Sigmoid colon (tissue), 7 donors: ENCODE measurements around the gene ADAMTS7. TPM values are rescaled to one million over a fixed set of nuclear protein-coding genes. Genes with fewer than 3 reads are reported as not detected.
A peak's percentile ranks its signal among the peaks of the same experiment; 100 is the strongest.
"Not testable (repeated sequence)": the region's sequence is repeated elsewhere in the genome, so short reads cannot be mapped to it uniquely, and the experiment has no call there.

ENCODE experiments used
- DNase-seq: peaks from one replicate; pipeline ENCODE4 v3.0.0-alpha.2; 2019
- H3K27ac ChIP-seq, 4 donors: fragments of 200-600 bp; sonication (generic); one replicate each; pipeline ENCODE4 v1.5.1; 2016 to 2019; ENCODE audit warnings: mild to moderate bottlenecking in 1 of 4
- H3K27me3 ChIP-seq, 3 donors: fragments of 200-600 bp; sonication (generic); one replicate each; pipeline ENCODE4 v1.5.1; 2019; ENCODE audit warnings: mild to moderate bottlenecking in 1 of 3
- H3K36me3 ChIP-seq, 4 donors: fragments of 200-600 bp; sonication (generic); one replicate each; pipeline ENCODE4 v1.5.1; 2016 to 2019
- H3K4me1 ChIP-seq, 4 donors: fragments of 200-600 bp; sonication (generic); one replicate each; pipeline ENCODE4 v1.5.1; 2017 to 2019
- H3K4me3 ChIP-seq, 4 donors: fragments of 200-600 bp; sonication (generic); one replicate each; pipeline ENCODE4 v1.5.1; 2017 to 2019; ENCODE audit warnings: mild to moderate bottlenecking in 2 of 4, moderate library complexity in 1 of 4
- H3K9me3 ChIP-seq, 4 donors: fragments of 200-600 bp in 3 of 4; sonication (generic) in 3 of 4; one replicate each; pipeline versions ENCODE4 v1.5.1 to v1.6.1; 2013 to 2019
- EP300 ChIP-seq, 4 donors: sonication (generic); formaldehyde crosslinking; IDR thresholded peaks; one replicate each; pipeline ENCODE4 v1.6.1; 2017; ENCODE audit warnings: antibody characterized with exemption in 4 of 4
- POLR2A ChIP-seq, 2 donors: fragments of 450-650 bp; IDR thresholded peaks; one replicate each; pipeline ENCODE4 v1.6.1; 2016; ENCODE audit warnings: antibody characterized with exemption in 2 of 2, mild to moderate bottlenecking in 2 of 2, moderate library complexity in 2 of 2
- POLR2AphosphoS5 ChIP-seq, 4 donors: sonication (generic); formaldehyde crosslinking; IDR thresholded peaks; one replicate each; pipeline ENCODE4 v1.6.1; 2017; ENCODE audit warnings: antibody characterized with exemption in 4 of 4
- WGBS, 2 donors: extraction: QIAGEN DNeasy Blood & Tissue Kit; methylation state at CpG; one replicate each; pipeline ENCODE4 v1.1.7; 2013; 5-methylcytosine and 5-hydroxymethylcytosine counted together
- intact Hi-C: fragments of 100-400 bp; cut with DNase I; formaldehyde crosslinking; loops from one replicate; pipeline ENCODE4 v1.15.1; 2023
- polyA plus RNA-seq, 3 donors: library from polyadenylated mRNA; stranded (reverse); fragments of 200-250 nt; gene quantifications; one replicate each; pipeline ENCODE4 v1.2.3, GENCODE V29; 2013
- total RNA-seq, 4 donors: library from RNA; depleted of rRNA; stranded (reverse); fragments of >200 nt; gene quantifications; one replicate each; pipeline ENCODE4 v1.1.0, GENCODE V29; 2016
- TF ChIP-seq, protein P1 (sequence below), 4 experiments: fragments of 450-650 bp in 3 of 4; fragments of 200-600 bp in 1 of 4; IDR thresholded peaks; one replicate each; pipeline ENCODE4 v1.5.1; 2016 to 2019; ENCODE audit warnings: antibody characterized with exemption in 4 of 4, mild to moderate bottlenecking in 3 of 4, moderate library complexity in 2 of 4
- donor health status: healthy with polysubstance abuse.
- donor health status: Bipolar disorder and iron deficiency.
- donor health status: healthy.

Gene ADAMTS7
- total and polyA plus RNA-seq, 7 donors: 0.23 to 8.3 (median 1.8) TPM; not detected in 1

DNA sequence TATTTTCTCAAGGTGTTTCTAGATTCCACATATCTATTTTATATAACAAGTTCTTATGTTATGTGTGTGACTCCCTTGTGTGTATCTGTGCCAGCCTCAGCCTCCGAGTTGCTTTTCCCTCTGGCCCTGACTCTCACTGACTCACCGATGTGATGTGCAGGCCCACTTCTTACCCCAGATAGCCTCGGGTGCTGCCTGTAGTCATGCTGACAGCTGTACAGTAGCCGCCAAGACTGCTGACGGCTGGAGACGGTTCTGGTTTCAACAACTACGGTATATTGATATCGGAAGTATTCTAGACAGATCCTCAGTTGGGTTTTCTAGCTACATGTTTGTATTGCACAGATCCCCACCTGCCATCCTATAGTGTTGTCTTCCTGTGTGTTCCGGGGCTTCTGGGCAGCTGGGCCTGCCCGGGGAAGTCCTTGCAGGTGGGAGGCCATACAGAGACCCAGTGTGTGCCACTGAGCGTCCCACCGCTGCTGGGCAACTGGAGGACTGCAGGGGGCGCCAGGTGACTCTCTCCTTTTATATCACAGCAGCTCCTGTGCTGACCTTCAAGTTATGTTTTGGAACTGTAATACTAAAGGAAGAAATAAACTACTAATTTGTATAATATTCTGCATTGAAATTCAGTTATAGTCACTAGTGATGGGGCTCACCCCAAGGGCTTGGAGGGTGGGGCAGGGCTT, 55.2 kb downstream of the ADAMTS7 start:
- TF ChIP-seq, protein P1, sequence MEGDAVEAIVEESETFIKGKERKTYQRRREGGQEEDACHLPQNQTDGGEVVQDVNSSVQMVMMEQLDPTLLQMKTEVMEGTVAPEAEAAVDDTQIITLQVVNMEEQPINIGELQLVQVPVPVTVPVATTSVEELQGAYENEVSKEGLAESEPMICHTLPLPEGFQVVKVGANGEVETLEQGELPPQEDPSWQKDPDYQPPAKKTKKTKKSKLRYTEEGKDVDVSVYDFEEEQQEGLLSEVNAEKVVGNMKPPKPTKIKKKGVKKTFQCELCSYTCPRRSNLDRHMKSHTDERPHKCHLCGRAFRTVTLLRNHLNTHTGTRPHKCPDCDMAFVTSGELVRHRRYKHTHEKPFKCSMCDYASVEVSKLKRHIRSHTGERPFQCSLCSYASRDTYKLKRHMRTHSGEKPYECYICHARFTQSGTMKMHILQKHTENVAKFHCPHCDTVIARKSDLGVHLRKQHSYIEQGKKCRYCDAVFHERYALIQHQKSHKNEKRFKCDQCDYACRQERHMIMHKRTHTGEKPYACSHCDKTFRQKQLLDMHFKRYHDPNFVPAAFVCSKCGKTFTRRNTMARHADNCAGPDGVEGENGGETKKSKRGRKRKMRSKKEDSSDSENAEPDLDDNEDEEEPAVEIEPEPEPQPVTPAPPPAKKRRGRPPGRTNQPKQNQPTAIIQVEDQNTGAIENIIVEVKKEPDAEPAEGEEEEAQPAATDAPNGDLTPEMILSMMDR (IDR thresholded peaks at IDR 0.05): peak in 3 of 4 experiments; percentile 16 to 54 (median 40)
- peak in 3 of 4 donors; percentile 38 to 47 (median 45) for TF ChIP-seq POLR2AphosphoS5 (IDR thresholded peaks at IDR 0.05)
- not testable (repeated sequence) for H3K4me3 ChIP-seq, H3K9me3 ChIP-seq, H3K27me3 ChIP-seq, H3K36me3 ChIP-seq
- 72 to 73% methylated on average over 13 of the region's 13 CpGs for WGBS, 2 donors
- peak; percentile 80 for DNase-seq
- peak overlapping the region in 3 of 4 donors; percentile 56 to 73 (median 72) for H3K27ac ChIP-seq
- intact Hi-C loops: loop anchor here (5.0 kb wide), 1 partner anchor 56 kb away; the partner anchor contains the start of gene ADAMTS7
- H3K4me1 ChIP-seq: peaks cover 0 to 47% (median 30%) of the 10 kb centered on the region in 4 donors

DNA sequence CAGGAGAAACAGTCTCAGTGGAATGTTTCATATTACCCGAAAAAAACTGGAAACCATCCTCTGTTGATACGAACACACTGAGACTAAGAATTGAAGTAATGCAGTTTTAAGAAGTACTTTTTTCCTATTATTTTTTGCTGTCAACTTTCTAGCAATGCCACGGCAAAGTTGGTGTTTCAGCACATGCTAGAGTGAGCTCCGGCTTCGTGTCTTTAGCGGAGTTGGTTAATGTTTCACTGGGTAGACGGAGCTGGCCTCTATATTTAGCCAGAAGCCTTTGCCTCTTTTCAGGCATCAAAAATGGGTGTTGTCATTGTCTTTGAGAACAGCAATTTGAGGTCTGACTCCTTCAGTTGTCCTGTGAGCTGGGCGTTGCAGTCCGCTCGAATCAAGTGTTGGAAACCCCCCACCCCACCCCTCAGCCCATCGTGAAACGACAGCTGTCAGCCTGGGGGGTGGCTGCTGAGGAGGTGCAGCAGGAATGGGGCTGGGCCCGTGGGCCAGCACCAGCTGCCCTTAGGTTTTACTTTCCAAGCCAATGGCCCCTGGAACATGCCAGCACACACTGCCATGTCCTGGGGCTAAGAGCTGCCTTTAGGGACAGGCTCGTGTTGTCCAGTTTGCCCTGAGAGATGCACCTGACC, 56.5 kb downstream of the ADAMTS7 start:
- not testable (repeated sequence) for H3K9me3 ChIP-seq, H3K4me3 ChIP-seq, H3K36me3 ChIP-seq, H3K27me3 ChIP-seq
- DNase-seq: peak; percentile 50
- WGBS, 2 donors: 23 to 75% methylated on average over 14 of the region's 14 CpGs
- Histone ChIP-seq H3K27ac (peak overlapping the region in 1 of 4 donors; percentile 4), H3K4me1 (peaks cover 0 to 47% (median 34%) of the 10 kb centered on the region in 4 donors)
- intact Hi-C loops: loop anchor here (5.0 kb wide), 3 partner anchors 42 to 112 kb away; partner anchors contain the start of genes ADAMTS7 and CHRNB4

DNA sequence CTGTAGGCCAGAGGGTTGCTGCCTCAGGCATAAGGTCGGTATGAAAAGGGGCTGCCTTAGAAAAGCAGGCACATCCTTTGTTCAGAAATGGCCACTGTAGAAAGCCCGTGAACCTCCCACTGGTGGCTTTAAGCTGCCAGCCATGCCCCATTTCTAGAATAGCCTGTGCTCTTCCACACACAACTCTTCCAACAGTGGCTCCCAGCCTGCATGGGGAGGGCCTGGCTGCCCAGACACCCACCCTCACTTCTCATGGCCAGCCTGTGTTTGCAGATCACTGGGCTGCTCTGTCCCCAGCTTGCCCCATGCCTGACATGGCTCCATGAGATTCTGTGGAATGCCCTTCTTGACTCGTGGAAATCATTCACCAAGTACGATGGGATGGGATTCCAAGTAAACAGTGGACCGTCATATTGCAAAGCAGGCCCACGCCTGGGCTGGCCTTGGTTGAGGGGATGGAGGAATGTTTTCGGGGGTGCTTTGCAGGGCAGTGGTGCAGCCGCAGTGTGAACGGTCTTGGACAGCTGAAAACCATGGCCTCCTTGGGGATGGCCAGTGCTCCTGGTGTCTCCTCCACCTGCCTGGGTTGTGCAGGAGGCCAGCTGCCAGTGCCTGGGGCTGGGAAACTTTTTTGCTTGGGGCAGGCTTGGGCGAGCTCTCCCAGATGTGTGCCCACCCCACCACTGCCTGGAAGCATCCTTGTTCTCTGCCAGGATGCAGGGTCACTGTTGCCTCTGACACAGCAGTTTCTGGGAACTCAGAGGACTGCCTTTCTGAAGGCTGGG, 57.3 kb downstream of the ADAMTS7 start:
- intact Hi-C loops: loop anchor here (5.0 kb wide), 2 partner anchors 42 to 112 kb away; partner anchors contain the start of gene CHRNB4
- H3K27me3 ChIP-seq, H3K9me3 ChIP-seq, H3K36me3 ChIP-seq, H3K4me3 ChIP-seq: not testable (repeated sequence)
- peaks cover 0 to 40% (median 26%) of the 10 kb centered on the region in 4 donors for H3K4me1 ChIP-seq
- 89 to 90% methylated on average over 10 of the region's 10 CpGs for WGBS, 2 donors
- peak; percentile 43 for DNase-seq
- peak overlapping the region in 1 of 4 donors; percentile 4 for H3K27ac ChIP-seq

DNA sequence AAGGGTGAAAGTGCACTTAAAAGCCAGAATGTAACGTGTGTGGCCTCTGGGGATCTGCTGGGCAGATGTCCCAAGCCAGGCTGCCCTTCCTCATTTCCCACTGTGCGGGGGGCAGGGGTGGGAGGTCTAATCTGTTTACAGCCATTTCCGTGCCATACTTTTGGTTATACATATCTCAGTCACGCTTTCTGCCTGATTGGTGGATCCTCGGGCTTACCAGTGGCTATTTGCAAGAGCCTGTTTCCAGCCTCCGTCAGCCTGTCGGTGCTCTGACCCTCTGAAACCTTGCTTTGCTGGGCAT, 58.0 kb downstream of the ADAMTS7 start:
- not testable (repeated sequence) for H3K4me3 ChIP-seq, H3K9me3 ChIP-seq, H3K27ac ChIP-seq, H3K27me3 ChIP-seq, H3K36me3 ChIP-seq
- intact Hi-C loops: loop anchor here (5.0 kb wide), 2 partner anchors 41 to 111 kb away; partner anchors contain the start of gene CHRNB4
- DNase-seq: peak; percentile 11
- H3K4me1 ChIP-seq: peaks cover 0 to 40% (median 25%) of the 10 kb centered on the region in 4 donors
- 89 to 91% methylated on average over 7 of the region's 7 CpGs for WGBS, 2 donors

DNA sequence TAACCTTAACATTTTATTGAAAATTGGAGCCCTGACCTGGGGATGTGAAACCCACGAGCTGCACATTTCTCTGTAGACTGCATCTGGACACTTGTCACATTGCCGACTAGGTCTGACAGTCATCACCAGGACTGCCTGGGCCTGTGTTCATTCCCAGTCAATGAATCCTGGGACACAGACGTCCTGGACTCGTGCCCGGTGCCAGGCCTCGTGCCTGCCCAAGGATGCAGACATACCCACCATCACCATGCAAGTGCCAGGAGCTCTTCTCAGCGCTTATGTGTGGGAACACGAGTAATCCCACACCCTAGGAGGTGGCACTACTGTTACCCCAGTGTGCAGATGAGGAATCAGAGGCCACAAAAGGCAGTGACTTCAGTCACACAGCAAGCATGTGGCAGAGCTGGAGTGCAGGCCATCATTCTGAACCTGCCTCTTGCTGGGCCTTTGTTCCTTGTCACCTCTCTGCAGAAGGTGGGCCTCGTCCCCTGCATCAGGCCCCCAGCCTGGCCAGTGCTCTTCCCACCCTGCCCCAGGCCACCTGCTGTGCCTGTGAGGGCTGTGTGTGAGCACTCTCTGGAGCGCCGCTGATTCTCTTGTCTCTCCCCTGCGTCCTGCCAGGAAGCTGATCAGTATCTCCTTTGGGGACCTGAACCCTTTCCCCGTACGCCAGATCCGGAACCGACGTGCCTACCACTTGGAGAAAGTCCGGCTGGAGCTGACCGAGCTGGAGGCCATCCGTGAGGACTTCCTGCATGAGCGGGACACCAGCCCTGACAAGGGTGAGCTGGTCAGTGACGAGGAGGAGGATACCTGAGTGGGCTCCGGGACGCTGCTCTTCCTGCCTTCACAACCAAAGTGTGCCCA, 58.5 kb downstream of the ADAMTS7 start:
- Histone ChIP-seq H3K27me3 (no peaks in the 10 kb centered on the region), H3K27ac (peak overlapping the region in 1 of 4 donors; percentile 78), H3K36me3 (no peaks in the 10 kb centered on the region), H3K4me3 (no peak overlapping the region), H3K4me1 (peaks cover 0 to 40% (median 25%) of the 10 kb centered on the region in 4 donors), H3K9me3 (no peaks in the 10 kb centered on the region)
- intact Hi-C loops: loop anchor here (5.0 kb wide), 2 partner anchors 40 to 110 kb away; partner anchors contain the start of gene CHRNB4
- DNase-seq: peak; percentile 52
- no peak for TF ChIP-seq POLR2AphosphoS5 (IDR thresholded peaks at IDR 0.05)
- no peak for TF ChIP-seq EP300 (IDR thresholded peaks at IDR 0.05)
- TF ChIP-seq, protein P1 (IDR thresholded peaks at IDR 0.05): no peak
- no peak for TF ChIP-seq POLR2A (IDR thresholded peaks at IDR 0.05)
- 86 to 88% methylated on average over 24 of the region's 24 CpGs for WGBS, 2 donors
